ENCODE data around the gene HYAL4.
"Not testable (repeated sequence)": the region's sequence is repeated elsewhere in the genome, so short reads cannot be mapped to it uniquely, and the experiment has no call there.

HYAL4 gene

GRCh38 chr7:123836656-123837055, 8.3 kb upstream of the HYAL4 start:
- Histone ChIP-seq H3K9me3 (ENCODE audit: insufficient read depth, low read length) (no peaks in the 10 kb centered on the region), H3K36me3 (ENCODE audit: low read length) (no peaks in the 10 kb centered on the region), H2AFZ (ENCODE audit: low read depth, low read length, severe bottlenecking) (no peak overlapping the region), H3K79me2 (ENCODE audit: insufficient read depth, low read length) (no peaks in the 10 kb centered on the region), H3K27ac (ENCODE audit: low read depth, low read length) (no peak overlapping the region), H4K20me1 (ENCODE audit: low read depth, low read length) (no peaks in the 10 kb centered on the region), H3K9me2 (replicated peaks; ENCODE audit: insufficient read depth, low read length) (no peaks in the 10 kb centered on the region), H3K9ac (ENCODE audit: low read length) (no peak overlapping the region), H3K4me3 (ENCODE audit: insufficient read depth, low read length, poor library complexity, severe bottlenecking) (no peak overlapping the region), H3F3A (ENCODE audit: insufficient read depth) (no peaks in the 10 kb centered on the region), H3K27me3 (ENCODE audit: low read length) (no peaks in the 10 kb centered on the region), H3K4me2 (ENCODE audit: low read depth, low read length, poor library complexity, severe bottlenecking) (no peak overlapping the region)
- TF ChIP-seq EZH2phosphoT487 (conservative IDR thresholded peaks at IDR 0.05; ENCODE audit: low read length) (no peak), CTCF (IDR thresholded peaks at IDR 0.05; ENCODE audit: insufficient read depth, low read length, poor library complexity, severe bottlenecking) (no peak)

GRCh38 chr7:123839106-123839505, 5.9 kb upstream of the HYAL4 start:
- H3K27ac ChIP-seq (ENCODE audit: low read depth, low read length); H3K4me2 ChIP-seq (ENCODE audit: low read depth, low read length, poor library complexity, severe bottlenecking): not testable (repeated sequence)

GRCh38 chr7:123844142-123844541, 827 bp upstream of the HYAL4 start:
- H3K27me3 ChIP-seq (ENCODE audit: low read length); H3K9me2 ChIP-seq (replicated peaks; ENCODE audit: insufficient read depth, low read length); H3F3A ChIP-seq (ENCODE audit: insufficient read depth); H4K20me1 ChIP-seq (ENCODE audit: low read depth, low read length); H3K4me3 ChIP-seq (ENCODE audit: insufficient read depth, low read length, poor library complexity, severe bottlenecking); H3K79me2 ChIP-seq (ENCODE audit: insufficient read depth, low read length); H3K4me2 ChIP-seq (ENCODE audit: low read depth, low read length, poor library complexity, severe bottlenecking); H3K36me3 ChIP-seq (ENCODE audit: low read length); H2AFZ ChIP-seq (ENCODE audit: low read depth, low read length, severe bottlenecking); H3K27ac ChIP-seq (ENCODE audit: low read depth, low read length); H3K9ac ChIP-seq (ENCODE audit: low read length); H3K9me3 ChIP-seq (ENCODE audit: insufficient read depth, low read length): not testable (repeated sequence)

More at GRCh38 chr7:123839106-123839505, 5.9 kb upstream of the HYAL4 start:
- H3K36me3 ChIP-seq (ENCODE audit: low read length); H4K20me1 ChIP-seq (ENCODE audit: low read depth, low read length); H3K9me2 ChIP-seq (replicated peaks; ENCODE audit: insufficient read depth, low read length); H3K4me3 ChIP-seq (ENCODE audit: insufficient read depth, low read length, poor library complexity, severe bottlenecking); H3F3A ChIP-seq (ENCODE audit: insufficient read depth); H3K9ac ChIP-seq (ENCODE audit: low read length); H3K79me2 ChIP-seq (ENCODE audit: insufficient read depth, low read length); H2AFZ ChIP-seq (ENCODE audit: low read depth, low read length, severe bottlenecking); H3K9me3 ChIP-seq (ENCODE audit: insufficient read depth, low read length); H3K27me3 ChIP-seq (ENCODE audit: low read length): not testable (repeated sequence)

DNA sequence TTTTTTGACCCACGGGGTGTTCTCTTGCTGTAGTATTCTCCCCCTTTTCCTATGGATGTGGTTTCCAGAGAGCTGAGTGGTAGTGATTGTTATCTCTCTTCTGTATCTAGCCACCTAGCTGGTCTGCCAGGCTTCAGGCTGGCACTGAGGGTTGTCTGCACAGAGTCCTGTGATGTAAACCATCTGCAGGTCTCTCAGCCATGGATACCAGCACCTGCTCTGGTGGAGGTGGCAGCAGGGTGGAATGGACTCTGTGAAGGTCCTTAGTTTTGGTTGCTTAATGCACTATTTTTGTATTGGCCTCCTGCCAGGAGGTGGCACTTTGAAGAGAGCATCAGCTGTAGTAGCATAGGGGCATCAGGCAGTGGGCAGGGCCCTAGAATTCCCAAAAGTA, 851 bp downstream of the HYAL4 start:
- no peaks in the 10 kb centered on the region for H3K79me2 ChIP-seq (ENCODE audit: insufficient read depth, low read length)
- no peak overlapping the region for H3K9ac ChIP-seq (ENCODE audit: low read length)
- no peak overlapping the region for H3K27ac ChIP-seq (ENCODE audit: low read depth, low read length)
- H3K9me3 ChIP-seq (ENCODE audit: insufficient read depth, low read length) = no peaks in the 10 kb centered on the region
- H4K20me1 ChIP-seq (ENCODE audit: low read depth, low read length) = no peaks in the 10 kb centered on the region
- no peaks in the 10 kb centered on the region for H3F3A ChIP-seq (ENCODE audit: insufficient read depth)
- H3K4me2 ChIP-seq (ENCODE audit: low read depth, low read length, poor library complexity, severe bottlenecking) = no peak overlapping the region
- no peaks in the 10 kb centered on the region for H3K9me2 ChIP-seq (replicated peaks; ENCODE audit: insufficient read depth, low read length)
- TF ChIP-seq EZH2phosphoT487 (conservative IDR thresholded peaks at IDR 0.05; ENCODE audit: low read length) = no peak
- TF ChIP-seq CTCF (IDR thresholded peaks at IDR 0.05; ENCODE audit: insufficient read depth, low read length, poor library complexity, severe bottlenecking) = no peak
- H2AFZ ChIP-seq (ENCODE audit: low read depth, low read length, severe bottlenecking) = no peak overlapping the region
- no peaks in the 10 kb centered on the region for H3K36me3 ChIP-seq (ENCODE audit: low read length)
- H3K27me3 ChIP-seq (ENCODE audit: low read length) = no peaks in the 10 kb centered on the region
- H3K4me3 ChIP-seq (ENCODE audit: insufficient read depth, low read length, poor library complexity, severe bottlenecking) = no peak overlapping the region
